ENCODE data around the gene PLEKHH1. TPM values are rescaled to one million over a fixed set of nuclear protein-coding genes. Genes with fewer than 3 reads are reported as not detected.

PLEKHH1 gene
- total RNA-seq, 1 donor from 2014 or later = 40.0 TPM

GRCh38 chr14:67522270-67522669 lies 10.8 kb upstream of the PLEKHH1 start:
- TF ChIP-seq, protein P1, sequence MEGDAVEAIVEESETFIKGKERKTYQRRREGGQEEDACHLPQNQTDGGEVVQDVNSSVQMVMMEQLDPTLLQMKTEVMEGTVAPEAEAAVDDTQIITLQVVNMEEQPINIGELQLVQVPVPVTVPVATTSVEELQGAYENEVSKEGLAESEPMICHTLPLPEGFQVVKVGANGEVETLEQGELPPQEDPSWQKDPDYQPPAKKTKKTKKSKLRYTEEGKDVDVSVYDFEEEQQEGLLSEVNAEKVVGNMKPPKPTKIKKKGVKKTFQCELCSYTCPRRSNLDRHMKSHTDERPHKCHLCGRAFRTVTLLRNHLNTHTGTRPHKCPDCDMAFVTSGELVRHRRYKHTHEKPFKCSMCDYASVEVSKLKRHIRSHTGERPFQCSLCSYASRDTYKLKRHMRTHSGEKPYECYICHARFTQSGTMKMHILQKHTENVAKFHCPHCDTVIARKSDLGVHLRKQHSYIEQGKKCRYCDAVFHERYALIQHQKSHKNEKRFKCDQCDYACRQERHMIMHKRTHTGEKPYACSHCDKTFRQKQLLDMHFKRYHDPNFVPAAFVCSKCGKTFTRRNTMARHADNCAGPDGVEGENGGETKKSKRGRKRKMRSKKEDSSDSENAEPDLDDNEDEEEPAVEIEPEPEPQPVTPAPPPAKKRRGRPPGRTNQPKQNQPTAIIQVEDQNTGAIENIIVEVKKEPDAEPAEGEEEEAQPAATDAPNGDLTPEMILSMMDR (conservative IDR thresholded peaks at IDR 0.05) = no peak
- Mint-ChIP-seq H3K27me3 (ENCODE audit: low read depth) (peaks cover 37% of the 10 kb centered on the region), H3K4me1 (peaks cover 33% of the 10 kb centered on the region), H3K9me3 (no peaks in the 10 kb centered on the region), H3K36me3 (ENCODE audit: low read depth) (no peaks in the 10 kb centered on the region), H3K27ac (ENCODE audit: unreplicated experiment) (peak overlapping the region; percentile 78), H3K4me3 (peak overlapping the region; percentile 64)
- no peak for DNase-seq (ENCODE audit: low read depth, low spot score)

- no peak overlapping the region for H3K4me3 Mint-ChIP-seq
- peaks cover 20% of the 10 kb centered on the region for H3K27me3 Mint-ChIP-seq (ENCODE audit: low read depth)
- no peak for DNase-seq (ENCODE audit: low read depth, low spot score)
- H3K27ac Mint-ChIP-seq (ENCODE audit: unreplicated experiment) = peak overlapping the region; percentile 52
- no peaks in the 10 kb centered on the region for H3K36me3 Mint-ChIP-seq (ENCODE audit: low read depth)
- TF ChIP-seq, protein P1 (conservative IDR thresholded peaks at IDR 0.05) = no peak
- no peaks in the 10 kb centered on the region for H3K9me3 Mint-ChIP-seq
- peaks cover 39% of the 10 kb centered on the region for H3K4me1 Mint-ChIP-seq
These were observed 9.1 kb upstream of the PLEKHH1 start for GRCh38 chr14:67523764-67524633.

GRCh38 chr14:67524634-67524963 lies 8.5 kb upstream of the PLEKHH1 start:
- no peak for DNase-seq (ENCODE audit: low read depth, low spot score)
- no peak overlapping the region for H3K27ac Mint-ChIP-seq (ENCODE audit: unreplicated experiment)
- H3K9me3 Mint-ChIP-seq = no peaks in the 10 kb centered on the region

GRCh38 chr14:67525389-67525788 lies 7.7 kb upstream of the PLEKHH1 start:
- no peak overlapping the region for H3K4me3 Mint-ChIP-seq
- H3K9me3 Mint-ChIP-seq = no peaks in the 10 kb centered on the region
- peaks cover 39% of the 10 kb centered on the region for H3K4me1 Mint-ChIP-seq
- H3K36me3 Mint-ChIP-seq (ENCODE audit: low read depth) = no peaks in the 10 kb centered on the region
- no peak overlapping the region for H3K27ac Mint-ChIP-seq (ENCODE audit: unreplicated experiment)
- H3K27me3 Mint-ChIP-seq (ENCODE audit: low read depth) = peaks cover 10% of the 10 kb centered on the region
- no peak for DNase-seq (ENCODE audit: low read depth, low spot score)
- TF ChIP-seq, protein P1 (conservative IDR thresholded peaks at IDR 0.05) = no peak

More at GRCh38 chr14:67524634-67524963, 8.5 kb upstream of the PLEKHH1 start:
- Mint-ChIP-seq H3K36me3 (ENCODE audit: low read depth) (no peaks in the 10 kb centered on the region), H3K4me3 (no peak overlapping the region), H3K4me1 (peaks cover 39% of the 10 kb centered on the region), H3K27me3 (ENCODE audit: low read depth) (peaks cover 16% of the 10 kb centered on the region)
- TF ChIP-seq, protein P1 (conservative IDR thresholded peaks at IDR 0.05) = no peak

- DNase-seq (ENCODE audit: low read depth, low spot score) = no peak
- Mint-ChIP-seq H3K36me3 (ENCODE audit: low read depth) (no peaks in the 10 kb centered on the region), H3K27ac (ENCODE audit: unreplicated experiment) (no peak overlapping the region), H3K4me1 (peaks cover 39% of the 10 kb centered on the region), H3K4me3 (no peak overlapping the region), H3K27me3 (ENCODE audit: low read depth) (peaks cover 9% of the 10 kb centered on the region), H3K9me3 (no peaks in the 10 kb centered on the region)
- TF ChIP-seq, protein P1 (conservative IDR thresholded peaks at IDR 0.05) = no peak
These were observed 6.9 kb upstream of the PLEKHH1 start for GRCh38 chr14:67526181-67526580.
